Measurements from ENCODE around the gene TRIM60.
"Not testable (repeated sequence)": the region's sequence is repeated elsewhere in the genome, so short reads cannot be mapped to it uniquely, and the experiment has no call there.

Gene TRIM60

DNA sequence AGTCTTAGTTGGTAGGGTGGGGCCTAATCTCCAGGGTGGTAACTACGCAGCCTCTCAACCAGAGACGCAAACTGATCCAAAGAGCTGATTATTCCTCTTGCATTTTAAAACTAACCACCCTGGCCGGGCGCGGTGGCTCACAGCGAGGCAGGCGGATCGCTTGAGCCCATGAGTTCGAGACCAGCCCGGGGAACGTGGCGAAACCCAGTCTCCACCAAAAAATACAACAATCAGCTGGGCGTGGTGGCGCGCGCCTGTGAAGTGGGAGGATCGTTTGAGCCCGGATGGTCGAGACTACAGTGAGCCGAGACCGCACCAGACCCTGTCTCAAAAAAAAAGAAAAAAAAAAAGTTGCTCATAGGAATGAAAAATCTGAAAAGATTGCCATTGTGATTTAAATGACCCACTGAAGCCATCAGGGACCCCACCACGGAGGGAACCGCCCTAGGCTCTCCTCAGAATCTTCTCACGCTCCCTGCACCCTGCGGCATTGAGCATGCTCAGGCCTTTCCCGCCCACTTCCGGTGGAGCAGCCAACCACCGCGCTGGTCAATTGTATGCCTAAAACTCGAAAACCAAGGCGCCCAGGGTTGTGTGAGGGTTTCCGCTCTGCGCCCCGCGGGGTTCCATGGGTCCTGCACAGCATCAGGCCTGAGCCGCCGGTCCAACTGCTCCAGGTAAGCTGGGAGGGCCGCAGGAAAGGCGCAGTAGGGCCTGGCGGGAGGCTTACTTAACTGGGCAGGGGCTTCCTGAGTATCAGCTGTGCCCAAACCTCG, at the start of gene TRIM60:
TSS of gene TRIM60 (plus strand) at position 564 of the 776 bp plus-strand sequence. CDS start 8,074 bp downstream, outside the sequence.
- TF ChIP-seq, protein P1, sequence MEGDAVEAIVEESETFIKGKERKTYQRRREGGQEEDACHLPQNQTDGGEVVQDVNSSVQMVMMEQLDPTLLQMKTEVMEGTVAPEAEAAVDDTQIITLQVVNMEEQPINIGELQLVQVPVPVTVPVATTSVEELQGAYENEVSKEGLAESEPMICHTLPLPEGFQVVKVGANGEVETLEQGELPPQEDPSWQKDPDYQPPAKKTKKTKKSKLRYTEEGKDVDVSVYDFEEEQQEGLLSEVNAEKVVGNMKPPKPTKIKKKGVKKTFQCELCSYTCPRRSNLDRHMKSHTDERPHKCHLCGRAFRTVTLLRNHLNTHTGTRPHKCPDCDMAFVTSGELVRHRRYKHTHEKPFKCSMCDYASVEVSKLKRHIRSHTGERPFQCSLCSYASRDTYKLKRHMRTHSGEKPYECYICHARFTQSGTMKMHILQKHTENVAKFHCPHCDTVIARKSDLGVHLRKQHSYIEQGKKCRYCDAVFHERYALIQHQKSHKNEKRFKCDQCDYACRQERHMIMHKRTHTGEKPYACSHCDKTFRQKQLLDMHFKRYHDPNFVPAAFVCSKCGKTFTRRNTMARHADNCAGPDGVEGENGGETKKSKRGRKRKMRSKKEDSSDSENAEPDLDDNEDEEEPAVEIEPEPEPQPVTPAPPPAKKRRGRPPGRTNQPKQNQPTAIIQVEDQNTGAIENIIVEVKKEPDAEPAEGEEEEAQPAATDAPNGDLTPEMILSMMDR (IDR thresholded peaks at IDR 0.05; ENCODE audit: low read depth, low read length, missing control alignments) = no peak
- DNase-seq (ENCODE audit: low read depth) = no peak
- H3K4me3 ChIP-seq (ENCODE audit: low read depth, low read length) = no peak within 1 kb of the TSS

DNA sequence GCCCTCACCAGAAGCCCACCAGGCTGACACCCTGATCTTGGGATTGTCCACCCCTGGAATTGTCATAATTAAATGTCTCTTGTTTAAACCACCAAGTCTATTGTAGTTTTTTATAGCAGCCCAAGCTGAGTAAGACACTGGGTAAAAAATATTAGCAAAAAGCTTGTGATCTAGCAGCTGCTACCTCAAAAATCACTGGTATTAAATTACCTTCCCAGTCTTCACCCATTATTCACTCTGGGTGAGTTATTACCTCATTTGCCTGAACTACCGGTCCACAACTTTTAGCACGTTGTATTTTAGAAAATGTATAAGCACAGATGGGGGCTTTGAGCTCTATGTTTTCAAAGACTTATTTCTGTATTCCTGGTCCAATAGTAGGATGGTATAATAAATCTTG, 42.3 kb upstream of the TRIM60 start:
- H3K4me3 ChIP-seq (ENCODE audit: low read depth, low read length) = no peak overlapping the region
- no peak for DNase-seq (ENCODE audit: low read depth)
- TF ChIP-seq, protein P1 (IDR thresholded peaks at IDR 0.05; ENCODE audit: low read depth, low read length, missing control alignments) = no peak

DNA sequence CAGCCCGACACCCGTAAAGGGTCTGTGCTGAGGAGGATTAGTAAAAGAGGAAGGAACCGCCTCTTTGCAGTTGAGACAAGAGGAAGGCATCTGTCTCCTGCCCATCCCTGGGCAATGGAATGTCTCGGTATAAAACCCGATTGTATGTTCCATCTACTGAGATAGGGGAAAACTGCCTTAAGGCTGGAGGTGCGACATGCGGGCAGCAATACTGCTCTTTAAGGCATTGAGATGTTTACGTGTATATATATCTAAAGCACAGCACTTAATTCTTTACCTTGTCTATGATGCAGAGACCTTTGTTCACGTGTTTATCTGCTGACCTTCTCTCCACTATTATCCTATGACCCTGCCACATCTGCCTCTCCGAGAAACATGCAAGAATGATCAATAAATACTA, 41.0 kb upstream of the TRIM60 start:
- not testable (repeated sequence) for DNase-seq (ENCODE audit: low read depth); H3K4me3 ChIP-seq (ENCODE audit: low read depth, low read length)

DNA sequence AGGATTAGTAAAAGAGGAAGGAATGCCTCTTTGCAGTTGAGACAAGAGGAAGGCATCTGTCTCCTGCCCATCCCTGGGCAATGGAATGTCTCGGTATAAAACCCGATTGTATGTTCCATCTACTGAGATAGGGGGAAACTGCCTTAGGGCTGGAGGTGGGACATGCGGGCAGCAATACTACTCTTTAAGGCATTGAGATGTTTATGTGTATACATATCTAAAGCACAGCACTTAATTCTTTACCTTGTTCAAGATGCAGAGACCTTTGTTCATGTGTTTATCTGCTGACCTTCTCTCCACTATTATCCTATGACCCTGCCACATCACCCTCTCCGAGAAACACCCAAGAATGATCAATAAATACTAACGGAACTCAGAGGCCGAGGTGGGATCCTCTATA, 35.7 kb upstream of the TRIM60 start:
- DNase-seq (ENCODE audit: low read depth); H3K4me3 ChIP-seq (ENCODE audit: low read depth, low read length): not testable (repeated sequence)

DNA sequence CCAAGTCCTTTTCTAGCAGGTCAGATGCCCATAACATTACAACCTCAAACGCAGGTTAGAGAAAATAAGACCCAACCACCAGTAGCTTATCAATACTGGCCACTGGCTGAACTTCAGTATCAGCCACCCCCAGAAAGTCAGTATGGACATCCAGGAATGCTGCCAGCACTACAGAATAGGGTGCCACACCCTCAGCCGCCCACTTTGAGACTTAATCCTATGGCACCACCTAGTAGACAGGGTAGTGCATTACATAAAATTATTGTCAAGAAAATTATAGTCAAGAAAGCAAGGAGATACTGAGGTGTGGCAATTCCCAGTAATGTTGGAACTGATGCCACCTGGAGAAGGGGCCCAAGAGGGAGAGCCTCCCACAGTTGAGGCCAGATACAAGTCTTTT, 34.5 kb upstream of the TRIM60 start:
- TF ChIP-seq, protein P1 (IDR thresholded peaks at IDR 0.05; ENCODE audit: low read depth, low read length, missing control alignments) = peak; percentile 32
- DNase-seq (ENCODE audit: low read depth) = no peak

DNA sequence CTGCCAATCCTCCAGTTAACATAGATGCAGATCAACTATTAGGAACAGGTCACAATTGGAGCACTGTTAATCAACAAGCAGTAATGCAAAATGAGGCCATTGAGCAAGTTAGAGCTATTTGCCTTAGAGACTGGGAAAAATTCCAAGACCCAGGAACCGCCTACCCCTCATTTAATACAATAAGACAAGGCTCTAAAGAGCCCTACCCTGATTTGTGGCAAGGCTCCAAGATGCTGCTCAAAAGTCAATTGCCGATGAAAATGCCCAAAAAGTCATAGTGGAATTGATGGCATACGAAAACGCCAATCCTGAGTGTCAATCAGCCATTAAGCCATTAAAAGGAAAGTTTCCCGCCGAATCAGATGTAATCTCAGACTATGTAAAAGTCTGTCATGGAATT, 33.9 kb upstream of the TRIM60 start:
- no peak overlapping the region for H3K4me3 ChIP-seq (ENCODE audit: low read depth, low read length)
- DNase-seq (ENCODE audit: low read depth) = no peak
- TF ChIP-seq, protein P1 (IDR thresholded peaks at IDR 0.05; ENCODE audit: low read depth, low read length, missing control alignments) = no peak

More for the DNA sequence above, 34.5 kb upstream of the TRIM60 start:
- H3K4me3 ChIP-seq (ENCODE audit: low read depth, low read length) = no peak overlapping the region

DNA sequence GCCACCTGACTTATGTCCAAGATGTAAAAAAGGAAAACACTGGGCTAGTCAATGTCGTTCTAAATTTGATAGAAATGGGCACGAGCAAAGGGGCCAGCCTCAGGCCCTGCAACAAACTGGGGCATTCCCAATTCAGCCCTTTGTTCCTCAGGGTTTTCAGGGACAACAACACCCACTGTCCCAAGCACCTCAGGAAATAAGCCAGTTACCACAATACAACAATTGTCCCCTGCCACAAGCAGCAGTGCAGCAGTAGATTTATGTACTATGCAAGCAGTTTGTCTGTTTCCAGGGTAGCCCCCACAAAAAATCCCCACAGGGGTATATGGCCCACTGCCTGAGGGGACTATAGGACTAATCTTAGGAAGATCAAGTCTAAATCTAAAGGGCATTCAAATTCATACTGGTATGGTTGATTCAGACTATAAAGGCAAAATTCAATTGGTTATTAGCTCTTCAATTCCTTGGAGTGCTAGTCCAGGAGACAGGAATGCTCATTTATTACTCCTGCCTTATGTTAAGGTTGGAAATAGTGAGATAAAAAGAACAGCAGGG, 33.2 kb upstream of the TRIM60 start:
- not testable (repeated sequence) for DNase-seq (ENCODE audit: low read depth); H3K4me3 ChIP-seq (ENCODE audit: low read depth, low read length)

DNA sequence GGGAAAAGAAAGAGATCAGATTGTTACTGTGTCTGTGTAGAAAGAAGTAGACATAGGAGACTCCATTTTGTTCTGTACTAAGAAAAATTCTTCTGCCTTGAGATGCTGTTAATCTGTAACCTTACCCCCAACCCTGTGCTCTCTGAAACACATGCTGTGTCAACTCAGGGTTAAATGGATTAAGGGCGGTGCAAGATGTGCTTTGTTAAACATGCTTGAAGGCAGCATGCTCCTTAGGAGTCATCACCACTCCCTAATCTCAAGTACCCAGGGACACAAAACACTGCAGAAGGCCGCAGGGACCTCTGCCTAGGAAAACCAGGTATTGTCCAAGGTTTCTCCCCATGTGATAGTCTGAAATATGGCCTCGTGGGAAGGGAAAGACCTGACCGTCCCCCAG, 29.8 kb upstream of the TRIM60 start:
- H3K4me3 ChIP-seq (ENCODE audit: low read depth, low read length); DNase-seq (ENCODE audit: low read depth): not testable (repeated sequence)

DNA sequence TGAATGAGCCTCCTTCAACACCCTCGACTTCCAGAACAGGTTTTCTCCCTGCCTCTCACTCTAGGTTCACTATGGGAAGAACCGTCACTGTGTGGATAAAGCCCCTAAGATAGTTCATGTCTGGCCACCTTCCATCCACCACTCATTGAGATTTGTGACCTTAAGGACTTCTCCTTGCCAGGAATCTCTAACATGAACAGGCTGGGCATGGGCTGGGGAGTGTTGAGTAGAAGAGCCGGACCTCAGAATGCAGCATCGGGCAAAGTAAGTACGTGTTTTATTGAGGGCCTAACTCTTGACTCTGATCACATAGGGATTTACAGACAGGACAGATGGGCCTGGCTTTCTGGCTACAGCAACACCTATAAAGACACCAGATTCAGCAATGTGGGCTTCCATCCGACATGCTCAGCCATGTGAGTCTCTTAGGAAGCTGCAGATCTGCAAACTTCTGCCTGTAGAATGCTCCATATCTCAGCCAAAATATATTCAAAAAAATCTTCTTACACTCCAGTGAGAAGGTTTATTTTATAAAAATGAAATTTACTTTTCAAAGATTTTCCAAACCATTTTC, 26.4 kb upstream of the TRIM60 start:
- H3K4me3 ChIP-seq (ENCODE audit: low read depth, low read length) = no peak overlapping the region
- TF ChIP-seq, protein P1 (IDR thresholded peaks at IDR 0.05; ENCODE audit: low read depth, low read length, missing control alignments) = no peak
- DNase-seq (ENCODE audit: low read depth) = no peak

All from GM12864 (cell line).